ENCODE measurements around the gene PHEX.

Gene PHEX

DNA sequence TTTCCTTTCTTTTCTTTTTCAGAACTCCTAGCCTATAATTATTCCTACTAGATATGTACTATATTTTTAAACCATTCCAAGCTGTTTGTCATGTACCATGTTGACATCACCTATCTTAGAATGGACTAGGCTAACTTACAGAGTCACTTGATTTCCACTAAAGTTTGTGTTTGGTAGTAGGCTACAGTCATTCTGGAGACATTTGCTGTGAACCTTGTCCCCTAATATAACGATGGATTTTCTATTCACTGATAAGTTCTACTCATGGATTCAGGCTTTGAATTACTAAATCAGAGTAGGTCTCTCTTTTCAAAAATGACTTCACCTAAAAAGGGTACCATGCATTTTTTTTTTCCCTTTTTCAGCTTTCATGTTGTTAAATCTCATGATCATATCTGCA is 93.4 kb downstream of the PHEX start:
- TF ChIP-seq EGR1 (IDR thresholded peaks at IDR 0.05) (no peak), ZBTB7A (IDR thresholded peaks at IDR 0.05; ENCODE audit: low read depth) (no peak), YY1 (IDR thresholded peaks at IDR 0.05; ENCODE audit: low read depth) (no peak), CEBPB (IDR thresholded peaks at IDR 0.05) (no peak), TCF12 (IDR thresholded peaks at IDR 0.05; ENCODE audit: low read depth) (no peak), REST (IDR thresholded peaks at IDR 0.05; ENCODE audit: low read depth) (no peak), RAD21 (IDR thresholded peaks at IDR 0.05; ENCODE audit: low read depth) (no peak), TAF1 (IDR thresholded peaks at IDR 0.05; ENCODE audit: low read depth) (no peak), TEAD4 (IDR thresholded peaks at IDR 0.05) (no peak), EP300 (IDR thresholded peaks at IDR 0.05; ENCODE audit: borderline replicate concordance) (no peak), NFIC (IDR thresholded peaks at IDR 0.05) (no peak), FOXM1 (IDR thresholded peaks at IDR 0.05; ENCODE audit: borderline replicate concordance, low read depth) (no peak), CREB1 (IDR thresholded peaks at IDR 0.05; ENCODE audit: low read depth) (no peak)
- TF ChIP-seq, protein P1, sequence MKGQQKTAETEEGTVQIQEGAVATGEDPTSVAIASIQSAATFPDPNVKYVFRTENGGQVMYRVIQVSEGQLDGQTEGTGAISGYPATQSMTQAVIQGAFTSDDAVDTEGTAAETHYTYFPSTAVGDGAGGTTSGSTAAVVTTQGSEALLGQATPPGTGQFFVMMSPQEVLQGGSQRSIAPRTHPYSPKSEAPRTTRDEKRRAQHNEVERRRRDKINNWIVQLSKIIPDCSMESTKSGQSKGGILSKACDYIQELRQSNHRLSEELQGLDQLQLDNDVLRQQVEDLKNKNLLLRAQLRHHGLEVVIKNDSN (IDR thresholded peaks at IDR 0.05) = no peak
- TF ChIP-seq, protein P2, sequence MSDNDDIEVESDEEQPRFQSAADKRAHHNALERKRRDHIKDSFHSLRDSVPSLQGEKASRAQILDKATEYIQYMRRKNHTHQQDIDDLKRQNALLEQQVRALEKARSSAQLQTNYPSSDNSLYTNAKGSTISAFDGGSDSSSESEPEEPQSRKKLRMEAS (IDR thresholded peaks at IDR 0.05) = no peak

DNA sequence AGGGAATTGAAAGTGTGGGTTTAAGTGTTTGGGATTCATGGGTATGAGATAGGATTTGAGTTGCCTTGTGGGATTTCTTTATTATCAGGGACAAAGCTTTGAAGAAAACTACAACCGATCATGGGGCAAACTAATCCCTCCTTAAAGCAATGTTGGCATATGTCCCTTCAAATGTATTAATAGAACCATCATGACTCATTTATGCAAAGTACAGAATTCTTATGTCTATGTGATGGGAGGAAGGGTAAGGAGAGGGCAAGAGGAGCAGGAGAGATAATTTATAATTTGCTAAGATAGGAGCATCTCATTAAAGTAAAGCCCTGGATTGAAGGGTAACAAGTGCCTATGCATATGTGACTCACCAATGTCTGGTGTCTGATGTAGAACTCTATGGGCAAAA is 94.2 kb downstream of the PHEX start:
- no peak for TF ChIP-seq TCF12 (IDR thresholded peaks at IDR 0.05; ENCODE audit: low read depth)
- no peak for TF ChIP-seq EP300 (IDR thresholded peaks at IDR 0.05; ENCODE audit: borderline replicate concordance)
- TF ChIP-seq, protein P1 (IDR thresholded peaks at IDR 0.05) = no peak
- TF ChIP-seq TEAD4 (IDR thresholded peaks at IDR 0.05) = no peak
- no peak for TF ChIP-seq TAF1 (IDR thresholded peaks at IDR 0.05; ENCODE audit: low read depth)
- no peak for TF ChIP-seq CREB1 (IDR thresholded peaks at IDR 0.05; ENCODE audit: low read depth)
- no peak for TF ChIP-seq EGR1 (IDR thresholded peaks at IDR 0.05)
- TF ChIP-seq NFIC (IDR thresholded peaks at IDR 0.05) = no peak
- TF ChIP-seq RAD21 (IDR thresholded peaks at IDR 0.05; ENCODE audit: low read depth) = no peak
- TF ChIP-seq REST (IDR thresholded peaks at IDR 0.05; ENCODE audit: low read depth) = no peak
- no peak for TF ChIP-seq ZBTB7A (IDR thresholded peaks at IDR 0.05; ENCODE audit: low read depth)
- TF ChIP-seq, protein P2 (IDR thresholded peaks at IDR 0.05) = no peak
- no peak for TF ChIP-seq CEBPB (IDR thresholded peaks at IDR 0.05)
- TF ChIP-seq YY1 (IDR thresholded peaks at IDR 0.05; ENCODE audit: low read depth) = no peak
- TF ChIP-seq FOXM1 (IDR thresholded peaks at IDR 0.05; ENCODE audit: borderline replicate concordance, low read depth) = no peak

GRCh38 chrX:22128961-22129360 is 96.8 kb downstream of the PHEX start:
- TF ChIP-seq NFIC (IDR thresholded peaks at IDR 0.05) = no peak
- no peak for TF ChIP-seq EP300 (IDR thresholded peaks at IDR 0.05; ENCODE audit: borderline replicate concordance)
- no peak for TF ChIP-seq EGR1 (IDR thresholded peaks at IDR 0.05)
- TF ChIP-seq TCF12 (IDR thresholded peaks at IDR 0.05; ENCODE audit: low read depth) = no peak
- no peak for TF ChIP-seq RAD21 (IDR thresholded peaks at IDR 0.05; ENCODE audit: low read depth)
- TF ChIP-seq, protein P1 (IDR thresholded peaks at IDR 0.05) = no peak

GRCh38 chrX:22134681-22135080 is 102.6 kb downstream of the PHEX start:
- no peak for TF ChIP-seq RAD21 (IDR thresholded peaks at IDR 0.05; ENCODE audit: low read depth)
- TF ChIP-seq CEBPB (IDR thresholded peaks at IDR 0.05) = no peak
- TF ChIP-seq TCF12 (IDR thresholded peaks at IDR 0.05; ENCODE audit: low read depth) = no peak
- TF ChIP-seq FOXM1 (IDR thresholded peaks at IDR 0.05; ENCODE audit: borderline replicate concordance, low read depth) = no peak
- TF ChIP-seq NFIC (IDR thresholded peaks at IDR 0.05) = no peak

GRCh38 chrX:22135171-22135711 is 103.1 kb downstream of the PHEX start:
- TF ChIP-seq TCF12 (IDR thresholded peaks at IDR 0.05; ENCODE audit: low read depth) (no peak), YY1 (IDR thresholded peaks at IDR 0.05; ENCODE audit: low read depth) (no peak), NFIC (IDR thresholded peaks at IDR 0.05) (no peak), EP300 (IDR thresholded peaks at IDR 0.05; ENCODE audit: borderline replicate concordance) (no peak), EGR1 (IDR thresholded peaks at IDR 0.05) (no peak), TEAD4 (IDR thresholded peaks at IDR 0.05) (no peak), TAF1 (IDR thresholded peaks at IDR 0.05; ENCODE audit: low read depth) (no peak), CREB1 (IDR thresholded peaks at IDR 0.05; ENCODE audit: low read depth) (no peak), REST (IDR thresholded peaks at IDR 0.05; ENCODE audit: low read depth) (no peak)
- TF ChIP-seq, protein P1 (IDR thresholded peaks at IDR 0.05) = no peak
- TF ChIP-seq, protein P2 (IDR thresholded peaks at IDR 0.05) = no peak

Measured in Ishikawa (cell line).